Heart left ventricle (tissue), 16 donors: ENCODE measurements around the gene RBM33. TPM values are rescaled to one million over a fixed set of nuclear protein-coding genes. Genes with fewer than 3 reads are reported as not detected.

Experiments used
- ATAC-seq, 4 donors: fragments of 200-7000 bp; cut with Tn5 transposase; one replicate each; pipeline ENCODE4 v1.9.1; 2020 to 2022; ENCODE audit warnings: moderate library complexity in 4 of 4, mild to moderate bottlenecking in 3 of 4, moderate number of reproducible peaks in 1 of 4
- DNase-seq, 5 donors: peaks; one replicate each; pipeline ENCODE4 v3.0.0-alpha.2; 2020
- H3K27ac ChIP-seq, 12 donors: fragments of 200-600 bp; sonication (generic) in 4 of 12; one replicate each; pipeline versions ENCODE4 v1.5.0 to v1.8.0; 2016 to 2022; ENCODE audit warnings: mild to moderate bottlenecking in 2 of 12
- H3K27me3 ChIP-seq, 9 donors: fragments of 200-600 bp; sonication (generic) in 2 of 9; one replicate each; pipeline versions ENCODE4 v1.5.1 to v1.8.0; 2016 to 2022; ENCODE audit warnings: mild to moderate bottlenecking in 3 of 9
- H3K36me3 ChIP-seq, 9 donors: fragments of 200-600 bp; sonication (generic) in 2 of 9; one replicate each; pipeline versions ENCODE4 v1.5.0 to v1.8.0; 2018 to 2022; ENCODE audit warnings: mild to moderate bottlenecking in 2 of 9
- H3K4me1 ChIP-seq, 12 donors: fragments of 200-600 bp; sonication (generic) in 4 of 12; one replicate each; pipeline versions ENCODE4 v1.5.0 to v1.8.0; 2016 to 2022; ENCODE audit warnings: mild to moderate bottlenecking in 3 of 12
- H3K4me3 ChIP-seq, 12 donors: fragments of 200-600 bp; sonication (generic) in 4 of 12; one replicate each; pipeline versions ENCODE4 v1.5.0 to v1.8.0; 2017 to 2022; ENCODE audit warnings: mild to moderate bottlenecking in 9 of 12, moderate library complexity in 4 of 12
- H3K9me3 ChIP-seq, 12 donors: fragments of 200-600 bp; sonication (generic) in 4 of 12; one replicate each; pipeline versions ENCODE4 v1.5.0 to v1.8.0; 2016 to 2022; ENCODE audit warnings: mild to moderate bottlenecking in 1 of 12
- CTCF ChIP-seq, 12 donors: fragments of 200-600 bp; sonication (generic) in 4 of 12; IDR thresholded peaks; one replicate each; pipeline versions ENCODE4 v1.5.0 to v1.8.0; 2018 to 2022; ENCODE audit warnings: antibody characterized with exemption in 12 of 12, mild to moderate bottlenecking in 5 of 12
- POLR2A ChIP-seq, 2 donors: fragments of 450-650 bp; IDR thresholded peaks; one replicate each; pipeline ENCODE4 v1.6.1; 2017; ENCODE audit warnings: antibody characterized with exemption in 2 of 2, mild to moderate bottlenecking in 2 of 2, moderate library complexity in 2 of 2
- WGBS, 4 donors: extraction: QIAGEN DNeasy Blood & Tissue Kit in 2 of 4; methylation state at CpG; one replicate each; pipeline versions ENCODE4 v1.1.5 to v1.1.7; 2013 to 2018; 5-methylcytosine and 5-hydroxymethylcytosine counted together
- intact Hi-C, 10 donors: fragments of 100-400 bp; cut with DNase I; formaldehyde crosslinking; loops; one replicate each; pipeline versions ENCODE4 v1.11.1 to v1.14.2; 2022
- polyA plus RNA-seq, 2 donors: library from polyadenylated mRNA; stranded (reverse); fragments of 200-250 nt; gene quantifications; one replicate each; pipeline ENCODE4 v1.2.3, GENCODE V29; 2013
- total RNA-seq, 9 donors: library from RNA; depleted of rRNA in 2 of 9; stranded (reverse); fragments of >200 nt in 2 of 9; fragmentation: NEBNext Ultra II Directional in 3 of 9; extraction: Animal tissue kit (Norgen Biotek cat#: 25700) in 3 of 9; gene quantifications; one replicate each; pipeline versions ENCODE4 v1.1.0 to v1.2.4, GENCODE V29; 2016 to 2023
- donor health status: ischemic (EF 13 %, LVEDD 7.1; RV severe dilation, severe dysfunction).
- donor health status: healthy with polysubstance abuse.
- donor health status: DM: no; HTN: yes; CAD: no.
- donor health status: DM: no; HTN: no; CAD: no.
- donor health status: ischemic (EF 25% LVEDD 6.9; RV normal size, moderate dysfunction).
- donor health status: ischemic (EF 25% LVEDD 5.7; RV mildly dilated, moderate dysfunction).
- donor health status: healthy.
- donor health status: DM: yes; HTN: yes; CAD: no.
- donor health status: ischemic (EF 35%, LVEDD 5.7; RV mildly dilated, moderate dysfunction).
- donor health status: nonischemic (EF 11% LVEDD 7.7; RV severe dilation, severe dysfunction).
- donor health status: DM: yes; HTN: yes; CAD: no.
- donor health status: PGD.
- donor health status: ischemic (EF 29% LVEDD 5.4; RV normal size, mild dysfunction).
- donor health status: nonischemic (EF 23%, LVEDD 6.1; RV moderate dilation, normal function).

Gene RBM33
- total and polyA plus RNA-seq, 11 donors: 13.1 to 40.8 (median 30.2) TPM

DNA sequence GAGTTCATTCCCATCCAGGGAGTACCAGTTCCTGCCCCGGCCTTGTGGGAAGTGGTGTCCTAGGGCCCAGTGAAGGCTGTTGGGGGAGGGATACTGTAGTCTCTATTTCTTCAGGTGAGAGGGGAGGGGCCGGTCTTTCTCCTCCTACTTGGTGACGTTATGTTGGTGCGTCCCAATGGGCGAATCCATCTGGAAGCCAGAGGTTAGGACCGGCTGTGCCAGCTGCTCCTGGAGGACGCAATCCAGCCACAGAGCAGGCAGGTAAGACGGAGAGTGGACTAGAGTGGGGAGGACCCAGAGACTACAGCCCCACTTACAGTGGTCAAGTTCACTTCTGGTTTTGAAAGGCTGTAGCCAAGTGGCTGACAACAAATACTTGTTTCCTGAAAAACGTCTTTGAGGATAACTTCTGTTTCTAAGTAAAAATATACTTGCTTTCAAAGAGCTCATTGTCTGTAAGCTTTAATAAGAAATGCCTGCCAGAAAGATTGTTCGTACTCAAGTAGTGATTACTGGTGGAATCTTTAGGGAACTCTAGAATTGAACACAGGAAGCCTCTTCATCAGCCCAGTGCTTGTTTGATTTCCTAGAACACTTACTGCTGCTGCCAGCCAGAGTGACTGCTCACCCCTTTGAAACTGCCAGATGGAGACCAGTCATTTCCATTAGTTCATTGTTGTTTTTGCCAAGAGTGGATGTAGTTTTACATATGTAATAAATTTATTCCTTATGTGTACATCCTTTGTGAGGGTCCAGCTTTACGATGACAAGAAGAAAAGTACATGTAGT is 25.4 kb downstream of the RBM33 start:
- intact Hi-C loops: no loop called here
- peaks cover 0 to 41% (median 22%) of the 10 kb centered on the region in 9 donors for H3K36me3 ChIP-seq
- WGBS, 4 donors: 61 to 76% (median 68%) methylated on average over 11 of the region's 11 CpGs
- DNase-seq (peak in 1 of 5 donors; percentile 17), ATAC-seq (peak; percentile 60 to 79 (median 72))
- TF ChIP-seq CTCF (IDR thresholded peaks at IDR 0.05): no peak
- no peak for TF ChIP-seq POLR2A (IDR thresholded peaks at IDR 0.05)
- peak overlapping the region in 5 of 12 donors; percentile 6 to 58 (median 10) for H3K27ac ChIP-seq
- H3K9me3 ChIP-seq: no peaks in the 10 kb centered on the region
- H3K4me3 ChIP-seq: no peak overlapping the region
- no peaks in the 10 kb centered on the region for H3K27me3 ChIP-seq
- peaks cover 0 to 55% (median 27%) of the 10 kb centered on the region in 12 donors for H3K4me1 ChIP-seq

DNA sequence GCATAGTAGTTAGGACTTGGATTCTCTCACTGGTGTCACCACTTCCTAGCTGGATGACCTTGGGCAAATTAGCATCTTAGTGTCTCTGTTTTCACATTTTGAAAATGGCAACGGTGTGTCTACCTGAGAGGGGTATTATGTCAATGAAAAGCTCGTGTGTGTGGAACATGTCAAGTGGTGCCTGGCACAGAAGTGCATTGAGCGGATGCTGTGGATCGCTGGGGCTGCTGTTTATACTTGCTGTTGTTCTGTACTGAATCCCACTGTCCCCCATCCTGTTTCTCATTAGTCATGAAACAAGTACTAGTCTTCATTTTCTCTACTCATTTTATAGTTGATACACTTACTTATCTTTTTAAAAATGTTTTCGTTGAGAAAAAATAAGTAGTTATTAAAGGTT is 26.1 kb downstream of the RBM33 start:
- DNase-seq (no peak), ATAC-seq (peak in 3 of 4 donors; percentile 23 to 47 (median 33))
- Histone ChIP-seq H3K36me3 (peaks cover 0 to 40% (median 16%) of the 10 kb centered on the region in 9 donors), H3K27ac (peak overlapping the region in 3 of 12 donors; percentile 10 to 58 (median 41)), H3K9me3 (no peaks in the 10 kb centered on the region), H3K27me3 (no peaks in the 10 kb centered on the region), H3K4me3 (no peak overlapping the region), H3K4me1 (peaks cover 0 to 50% (median 24%) of the 10 kb centered on the region in 12 donors)
- TF ChIP-seq POLR2A (IDR thresholded peaks at IDR 0.05) (no peak), CTCF (IDR thresholded peaks at IDR 0.05) (no peak)
- whole genome bisulfite sequencing, 4 donors: 50 to 57% (median 51%) methylated on average over 5 of the region's 5 CpGs
- intact Hi-C loops: no loop called here

DNA sequence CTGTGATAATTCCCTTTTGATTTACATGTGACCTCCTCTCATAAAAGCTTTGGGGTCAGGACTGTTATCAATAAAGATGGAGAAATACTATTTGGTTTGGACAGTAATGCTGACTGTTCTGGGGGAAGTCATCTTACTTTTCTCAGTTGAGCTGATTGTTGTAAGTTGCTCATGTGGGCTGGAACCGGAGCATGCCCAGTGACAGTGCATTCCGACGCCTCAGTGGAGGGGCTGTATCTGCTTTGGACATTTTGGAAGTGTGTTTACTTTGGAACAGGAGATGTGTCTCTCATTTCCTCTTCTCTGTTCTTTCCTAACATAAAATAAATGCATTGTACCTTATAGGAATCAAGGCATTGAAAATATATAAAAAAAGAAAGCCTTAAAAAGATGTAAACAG is 30.1 kb downstream of the RBM33 start:
- H3K4me1 ChIP-seq: peaks cover 0 to 63% (median 38%) of the 10 kb centered on the region in 12 donors
- H3K4me3 ChIP-seq: no peak overlapping the region
- H3K36me3 ChIP-seq: peaks cover 0 to 43% (median 24%) of the 10 kb centered on the region in 9 donors
- H3K27me3 ChIP-seq: no peaks in the 10 kb centered on the region
- H3K27ac ChIP-seq: no peak overlapping the region
- H3K9me3 ChIP-seq: no peaks in the 10 kb centered on the region
- ATAC-seq (no peak), DNase-seq (no peak)
- TF ChIP-seq CTCF (IDR thresholded peaks at IDR 0.05): no peak
- TF ChIP-seq POLR2A (IDR thresholded peaks at IDR 0.05): no peak
- WGBS, 4 donors: 65 to 69% (median 67%) methylated on average over 3 of the region's 3 CpGs
- intact Hi-C loops: no loop called here

DNA sequence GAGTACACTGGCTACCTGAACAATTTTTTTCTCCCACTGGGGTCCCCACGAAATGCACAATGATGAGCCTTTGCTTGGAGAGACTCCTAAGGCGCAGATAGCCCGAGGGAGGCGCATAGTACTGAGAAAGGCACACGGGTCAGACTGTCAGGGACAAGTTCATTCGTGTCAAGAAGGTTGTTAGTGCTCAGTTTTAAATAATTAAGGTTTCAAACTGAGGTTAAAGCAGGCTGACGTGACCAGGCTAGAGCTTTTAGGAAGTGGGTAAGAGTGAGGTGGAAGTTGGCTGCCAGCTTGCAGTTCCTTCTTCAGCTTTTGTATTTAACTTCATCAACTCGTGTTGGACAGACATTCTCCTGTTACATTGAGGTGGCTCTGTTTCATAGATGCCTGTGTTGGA is 31.6 kb downstream of the RBM33 start:
- peaks cover 0 to 58% (median 30%) of the 10 kb centered on the region in 9 donors for H3K36me3 ChIP-seq
- 76 to 81% (median 80%) methylated on average over 8 of the region's 8 CpGs for WGBS, 4 donors
- TF ChIP-seq CTCF (IDR thresholded peaks at IDR 0.05) (no peak), POLR2A (IDR thresholded peaks at IDR 0.05) (no peak)
- H3K4me3 ChIP-seq: no peak overlapping the region
- H3K9me3 ChIP-seq: no peaks in the 10 kb centered on the region
- H3K4me1 ChIP-seq: peaks cover 0 to 48% (median 24%) of the 10 kb centered on the region in 12 donors
- H3K27ac ChIP-seq: peak overlapping the region in 2 of 12 donors; percentile 19 to 42
- H3K27me3 ChIP-seq: no peaks in the 10 kb centered on the region
- DNase-seq (no peak), ATAC-seq (no peak)
- intact Hi-C loops: no loop called here
